Common myeloid progenitor, CD34-positive (primary cell): Measurements from ENCODE around the gene PLPP1.
"Not testable (repeated sequence)": the region's sequence is repeated elsewhere in the genome, so short reads cannot be mapped to it uniquely, and the experiment has no call there.

Source experiments
- CTCF ChIA-PET: fragments of 350-600 bp; sonication (Branson Sonifier 250); formaldehyde crosslinking; loops from one replicate; lab custom pipeline; 2021; ENCODE audit warnings: antibody characterized with exemption; lab: Charles Lee
- POLR2A ChIA-PET: fragments of 350-600 bp; sonication (Branson Sonifier 250); formaldehyde crosslinking; loops from one replicate; lab custom pipeline; 2021; ENCODE audit warnings: antibody characterized with exemption; lab: Charles Lee
- DNase-seq, 3 donors: peaks; one replicate each; pipeline versions ENCODE4 v3.0.0 to v3.0.0-alpha.2; 2013
- H3K27ac ChIP-seq, 2 experiments: 1 replicate in 1 of 2; 2 replicates in 1 of 2; pipeline ENCODE4 v1.7.0; 2013; ENCODE audit warnings: inconsistent platforms in 2 of 2, low read length in 2 of 2, mild to moderate bottlenecking in 2 of 2, low read depth in 1 of 2, moderate library complexity in 1 of 2; ENCODE audit not compliant: severe bottlenecking in 2 of 2, insufficient read depth in 1 of 2, poor library complexity in 1 of 2
- H3K27me3 ChIP-seq, 5 experiments: replicated peaks in 2 of 5; 1 replicate in 3 of 5; 2 replicates in 2 of 5; pipeline versions ENCODE4 v1.6.1 to v1.7.0; 2013; ENCODE audit warnings: low read length in 4 of 5, mild to moderate bottlenecking in 2 of 5, moderate library complexity in 2 of 5, inconsistent platforms in 1 of 5; ENCODE audit not compliant: insufficient read depth in 5 of 5, control insufficient read depth in 4 of 5
- H3K36me3 ChIP-seq, 4 experiments: 1 replicate in 2 of 4; 2 replicates in 2 of 4; pipeline versions ENCODE4 v1.6.1 to v1.7.0; 2013; ENCODE audit warnings: low read length in 3 of 4, control low read depth in 1 of 4, mild to moderate bottlenecking in 1 of 4; ENCODE audit not compliant: control insufficient read depth in 4 of 4, insufficient read depth in 4 of 4
- H3K4me1 ChIP-seq, 4 experiments: 1 replicate in 3 of 4; 2 replicates in 1 of 4; pipeline versions ENCODE4 v1.6.1 to v1.7.1; 2013; ENCODE audit warnings: low read length in 3 of 4, mild to moderate bottlenecking in 3 of 4, control low read depth in 1 of 4, inconsistent platforms in 1 of 4, moderate library complexity in 1 of 4; ENCODE audit not compliant: control insufficient read depth in 4 of 4, insufficient read depth in 4 of 4; ENCODE audit errors: control extremely low read depth in 1 of 4
- H3K4me3 ChIP-seq, 7 experiments: 1 replicate in 4 of 7; 2 replicates in 3 of 7; pipeline versions ENCODE4 v1.5.1 to v1.7.0; 2013; ENCODE audit warnings: mild to moderate bottlenecking in 7 of 7, low read length in 6 of 7, moderate library complexity in 6 of 7, inconsistent platforms in 2 of 7, low read depth in 2 of 7, control low read depth in 1 of 7; ENCODE audit not compliant: insufficient read depth in 4 of 7, control insufficient read depth in 1 of 7; ENCODE audit errors: extremely low read depth in 1 of 7
- H3K9me3 ChIP-seq, 5 experiments: 1 replicate in 4 of 5; 2 replicates in 1 of 5; pipeline versions ENCODE4 v1.6.1 to v1.7.1; 2013; ENCODE audit warnings: low read length in 4 of 5, mild to moderate bottlenecking in 2 of 5, inconsistent platforms in 1 of 5, low read depth in 1 of 5, moderate library complexity in 1 of 5; ENCODE audit not compliant: control insufficient read depth in 4 of 5, insufficient read depth in 2 of 5; ENCODE audit errors: control extremely low read depth in 1 of 5
- WGBS: methylation state at CpG from one replicate; pipeline ENCODE4 v1.1.5; 2013; ENCODE audit not compliant: insufficient coverage; 5-methylcytosine and 5-hydroxymethylcytosine counted together

The PLPP1 gene

DNA sequence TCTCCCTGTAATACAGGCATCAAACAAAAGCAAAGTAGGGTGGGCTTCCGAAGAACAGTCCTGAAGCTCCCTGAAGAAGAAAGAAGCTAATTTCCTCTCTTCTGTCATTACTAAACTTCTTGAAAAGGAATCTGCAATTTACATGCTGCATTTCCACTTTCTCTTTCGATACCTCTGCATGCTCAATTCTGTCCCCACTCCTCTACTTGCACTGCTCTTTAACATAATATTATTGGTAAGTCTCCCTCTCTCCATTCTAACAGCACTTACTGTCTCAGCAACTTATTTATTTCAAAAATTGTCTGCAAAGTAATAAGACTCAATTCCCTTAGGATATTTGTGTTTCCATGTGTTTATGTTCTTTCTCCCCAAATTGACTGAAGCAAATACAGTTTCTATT, 3.9 kb upstream of the PLPP1 start:
- peaks cover 0 to 11% (median 5%) of the 10 kb centered on the region in 5 experiments for H3K27me3 ChIP-seq
- peaks cover 7 to 26% (median 18%) of the 10 kb centered on the region in 4 experiments for H3K4me1 ChIP-seq
- ChIA-PET CTCF (interaction anchor here (0.9 kb wide), 1 partner anchor 132 kb away, joined by 3 read pairs; no protein-coding TSS in a partner anchor), POLR2A (no interaction called here)
- peak in 2 of 3 donors; percentile 27 to 39 for DNase-seq
- H3K27ac ChIP-seq: no peak overlapping the region
- H3K36me3 ChIP-seq: no peaks in the 10 kb centered on the region
- no peaks in the 10 kb centered on the region for H3K9me3 ChIP-seq
- 40% methylated on average over 2 of the region's 2 CpGs for WGBS
- H3K4me3 ChIP-seq: peak overlapping the region in 1 of 7 experiments; percentile 1

DNA sequence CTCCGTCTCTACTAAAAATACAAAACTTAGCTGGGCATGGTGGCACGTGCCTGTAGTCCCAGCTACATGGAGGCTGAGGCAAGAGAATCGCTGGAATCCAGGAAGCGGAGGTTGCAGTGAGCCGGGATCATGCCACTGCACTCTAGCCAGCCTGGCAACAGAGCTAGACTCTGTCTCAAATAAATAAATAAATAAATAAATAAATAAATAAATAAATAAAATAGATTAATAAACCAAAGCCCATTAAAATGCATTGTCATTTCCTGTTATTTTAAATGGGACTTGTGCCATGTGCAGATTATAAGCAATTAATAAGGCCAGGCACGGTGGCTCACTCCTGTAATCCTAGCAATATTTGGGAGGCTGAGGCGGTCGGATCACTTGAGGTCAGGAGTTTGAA, 2.6 kb upstream of the PLPP1 start:
- WGBS: 91% methylated on average over 5 of the region's 8 CpGs
- H3K9me3 ChIP-seq, POLR2A ChIA-PET, CTCF ChIA-PET, H3K36me3 ChIP-seq, DNase-seq, H3K4me3 ChIP-seq, H3K27ac ChIP-seq: not testable (repeated sequence)
- Histone ChIP-seq H3K4me1 (peaks cover 9 to 28% (median 19%) of the 10 kb centered on the region in 4 experiments), H3K27me3 (peaks cover 0 to 20% (median 5%) of the 10 kb centered on the region in 5 experiments)

DNA sequence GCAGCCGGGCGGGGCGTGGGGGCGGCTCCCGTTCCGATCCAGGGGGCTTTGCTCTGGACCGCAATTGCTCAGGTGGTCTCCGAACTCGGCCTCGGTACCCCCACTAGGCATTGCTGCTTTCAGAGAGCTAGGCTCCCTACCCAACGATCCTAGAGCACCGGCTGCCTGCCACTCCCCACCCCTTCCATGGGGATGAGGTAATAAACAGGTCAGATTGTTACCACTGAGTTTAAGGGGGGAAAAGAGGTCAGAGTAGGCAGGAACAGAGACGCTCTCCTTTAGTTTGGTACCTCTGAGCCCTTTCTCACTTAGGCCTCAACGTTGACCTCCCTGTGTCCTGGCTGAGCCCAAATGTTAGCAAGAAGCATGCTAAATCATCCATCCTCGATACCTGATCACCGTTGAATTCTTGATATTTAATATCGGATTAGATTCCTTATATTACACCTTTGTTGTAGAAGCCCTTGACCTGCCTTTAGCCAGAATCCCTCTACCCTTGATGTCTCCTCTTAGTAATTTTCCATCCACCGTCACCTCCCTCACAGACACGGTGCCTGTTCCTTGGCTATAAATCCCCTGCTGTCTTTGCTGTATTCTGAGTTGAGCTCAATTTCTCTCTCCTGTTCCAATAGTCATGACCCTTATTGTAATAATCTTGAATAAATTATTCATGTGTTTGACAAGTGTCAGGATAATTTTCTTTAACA, 588 bp upstream of the PLPP1 start:
- no peaks in the 10 kb centered on the region for H3K36me3 ChIP-seq
- H3K9me3 ChIP-seq: no peaks in the 10 kb centered on the region
- CTCF ChIA-PET: interaction anchor here (1.1 kb wide), 1 partner anchor 11 kb away, joined by 3 read pairs; no protein-coding TSS in a partner anchor
- peak overlapping the region; percentile 42 to 80 (median 74) for H3K4me3 ChIP-seq
- H3K4me1 ChIP-seq: peaks cover 6 to 21% (median 14%) of the 10 kb centered on the region in 4 experiments
- POLR2A ChIA-PET: no interaction called here
- no peak overlapping the region for H3K27ac ChIP-seq
- 18% methylated on average over 8 of the region's 19 CpGs for WGBS
- DNase-seq: peak in 1 of 3 donors; percentile 2
- peaks cover 0 to 25% (median 5%) of the 10 kb centered on the region in 5 experiments for H3K27me3 ChIP-seq

DNA sequence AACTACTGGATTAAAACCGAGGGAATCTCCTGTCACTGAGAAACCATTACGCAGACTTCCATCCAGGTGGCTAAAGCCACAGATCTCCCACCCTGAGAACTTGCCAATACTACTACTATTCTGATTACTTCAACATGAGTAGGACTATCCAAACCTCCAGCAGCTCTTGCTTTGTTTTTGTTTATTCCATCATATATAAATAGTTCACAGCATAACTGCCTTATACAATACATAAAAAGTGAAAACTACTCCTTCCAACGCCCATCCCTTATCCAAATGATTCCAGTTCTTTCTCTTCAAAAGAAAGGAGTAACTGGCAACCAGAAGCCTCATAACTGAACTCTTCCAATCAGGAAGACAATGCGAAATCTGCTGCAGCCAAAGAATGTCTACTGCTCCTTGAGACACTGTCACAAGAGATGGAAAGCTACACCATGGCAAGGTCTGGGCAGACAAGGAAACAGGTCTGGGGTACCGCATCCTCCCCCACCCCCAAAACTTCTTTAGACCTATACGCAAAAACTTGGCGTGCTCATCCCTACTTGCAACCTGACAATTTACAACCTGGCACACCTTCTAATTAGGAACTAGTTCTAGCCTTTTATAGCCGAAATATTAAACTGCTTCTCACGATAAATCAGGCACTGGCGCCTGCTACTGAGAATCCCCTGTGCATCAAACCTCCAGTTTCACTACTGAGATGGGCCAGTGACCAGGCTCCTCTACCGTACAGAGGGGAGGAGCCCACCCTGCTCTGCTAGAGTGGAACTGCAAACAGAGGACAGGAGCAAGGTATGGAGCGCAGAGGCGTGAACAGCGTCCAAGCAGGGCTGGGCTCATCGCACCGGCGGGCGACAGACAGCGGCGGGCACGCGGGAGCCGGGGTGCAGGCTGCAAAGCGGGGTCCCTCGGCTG, 986 bp downstream of the PLPP1 start:
- peak; percentile 19 to 66 (median 64) for DNase-seq
- H3K27ac ChIP-seq: no peak overlapping the region
- WGBS: 22% methylated on average over 24 of the region's 25 CpGs
- CTCF ChIA-PET: no interaction called here
- H3K9me3 ChIP-seq: no peaks in the 10 kb centered on the region
- POLR2A ChIA-PET: no interaction called here
- H3K36me3 ChIP-seq: no peaks in the 10 kb centered on the region
- peaks cover 6 to 19% (median 13%) of the 10 kb centered on the region in 4 experiments for H3K4me1 ChIP-seq
- H3K27me3 ChIP-seq: peaks cover 0 to 25% (median 5%) of the 10 kb centered on the region in 5 experiments
- peak overlapping the region; percentile 42 to 80 (median 70) for H3K4me3 ChIP-seq

DNA sequence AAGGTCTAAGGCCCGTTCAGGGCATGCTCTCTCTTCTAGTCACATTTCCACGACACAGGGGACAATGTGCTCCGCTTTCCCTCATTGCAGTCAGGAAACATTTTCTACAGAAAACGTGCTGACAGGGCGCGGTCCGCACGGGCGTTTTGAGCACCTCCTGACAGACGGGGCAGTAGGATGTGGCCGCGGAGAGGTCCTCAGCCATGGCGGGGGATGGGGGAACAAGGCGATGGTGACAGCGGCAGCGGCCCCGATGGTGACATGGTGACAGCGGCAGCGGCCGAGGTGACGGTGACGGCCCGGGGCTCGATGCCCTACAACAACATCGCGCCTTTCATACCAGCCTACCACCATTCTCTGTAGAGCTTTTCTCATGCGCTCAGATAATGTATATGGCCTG, 4.1 kb downstream of the PLPP1 start:
- peaks cover 4 to 16% (median 13%) of the 10 kb centered on the region in 4 experiments for H3K4me1 ChIP-seq
- ChIA-PET CTCF (interaction anchor here (1.4 kb wide), 1 partner anchor 10 kb away, joined by 3 read pairs; no protein-coding TSS in a partner anchor), POLR2A (no interaction called here)
- no peak for DNase-seq
- H3K27me3 ChIP-seq: peaks cover 0 to 29% (median 2%) of the 10 kb centered on the region in 5 experiments
- no peak overlapping the region for H3K4me3 ChIP-seq
- no peaks in the 10 kb centered on the region for H3K36me3 ChIP-seq
- H3K9me3 ChIP-seq: no peaks in the 10 kb centered on the region
- no peak overlapping the region for H3K27ac ChIP-seq
- WGBS: 90% methylated on average over 26 of the region's 27 CpGs

DNA sequence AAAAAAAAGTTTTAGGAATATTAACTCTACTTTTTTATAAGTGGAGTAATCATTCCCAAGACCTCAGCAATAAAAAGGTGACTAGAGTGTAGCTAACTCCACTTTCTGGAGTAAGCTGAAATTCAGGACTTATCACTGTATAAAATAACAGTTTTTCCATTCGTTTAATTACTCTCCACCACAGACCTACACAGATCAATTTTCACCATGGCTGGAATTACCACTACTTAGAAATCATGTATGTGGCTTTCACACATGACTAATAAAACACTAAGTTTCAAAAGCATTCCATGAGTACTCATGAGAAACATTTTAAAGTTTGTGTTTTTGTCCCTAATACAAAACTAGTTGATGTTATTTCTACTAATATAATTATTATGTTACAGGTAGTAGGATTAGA, 9.9 kb downstream of the PLPP1 start:
- no CpG with 5 or more reads among the region's 1 CpG for WGBS
- Histone ChIP-seq H3K4me3 (no peak overlapping the region), H3K9me3 (no peaks in the 10 kb centered on the region), H3K4me1 (no peaks in the 10 kb centered on the region), H3K27me3 (peaks cover 0 to 4% (median 2%) of the 10 kb centered on the region in 5 experiments), H3K27ac (no peak overlapping the region), H3K36me3 (no peaks in the 10 kb centered on the region)
- CTCF ChIA-PET: interaction anchor here (0.7 to 1.2 kb wide), 2 partner anchors 11 to 112 kb away, joined by 3 read pairs; no protein-coding TSS in a partner anchor
- DNase-seq: no peak
- POLR2A ChIA-PET: no interaction called here
